NCI-H2081 treated with DMSO at 0.1 percent for 48 hours (cell line): Measurements from ENCODE around the gene AHNAK.

Experiments
- DNase-seq: peaks from one replicate; lab custom pipeline; 2025; lab: John Stamatoyannopoulos, UW

The AHNAK gene

DNA sequence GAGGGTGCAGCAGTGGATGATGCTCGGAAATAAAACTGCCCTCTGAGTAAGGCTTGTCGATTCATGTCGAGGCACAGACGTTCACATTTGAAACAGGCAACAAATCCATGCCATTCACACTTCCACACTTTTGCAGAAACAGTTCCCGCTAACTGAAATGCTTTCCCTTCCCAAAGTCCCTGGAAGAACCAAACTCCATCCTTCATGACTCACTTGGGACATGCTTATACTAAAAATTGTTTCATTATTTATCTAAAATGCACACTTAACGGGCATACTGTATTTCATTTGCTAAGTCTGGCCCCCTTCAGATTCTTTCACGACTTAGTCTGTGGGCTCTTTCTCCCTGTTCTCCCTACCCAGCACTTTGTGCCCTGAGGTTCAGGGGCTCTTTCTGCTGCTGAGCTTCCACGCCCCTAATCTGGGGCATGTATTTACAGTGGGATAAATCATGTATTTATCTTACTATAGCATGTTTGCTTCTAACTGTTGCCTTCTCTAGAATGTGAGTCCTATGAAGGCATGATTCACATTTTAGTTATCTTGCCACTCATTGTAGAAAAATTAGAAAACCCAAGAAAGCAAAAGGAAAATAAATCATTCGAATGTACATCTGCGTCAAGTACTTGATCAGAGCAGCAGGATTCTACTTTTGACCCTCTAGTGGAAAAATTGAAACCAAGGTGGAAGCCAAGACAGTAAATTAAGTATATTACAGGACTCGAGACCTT is 115.3 kb downstream of the AHNAK start:
- DNase-seq = no peak

GRCh38 chr11:62430425-62430824 is 116.2 kb downstream of the AHNAK start:
- no peak for DNase-seq

- DNase-seq = no peak
These were observed 117.6 kb downstream of the AHNAK start for GRCh38 chr11:62428871-62429560.

- DNase-seq = no peak
These were observed 118.9 kb downstream of the AHNAK start for GRCh38 chr11:62427630-62428233.

- DNase-seq = no peak
These were observed 123.6 kb downstream of the AHNAK start for GRCh38 chr11:62423012-62423411.

GRCh38 chr11:62421996-62422395 is 124.6 kb downstream of the AHNAK start:
- no peak for DNase-seq

DNA sequence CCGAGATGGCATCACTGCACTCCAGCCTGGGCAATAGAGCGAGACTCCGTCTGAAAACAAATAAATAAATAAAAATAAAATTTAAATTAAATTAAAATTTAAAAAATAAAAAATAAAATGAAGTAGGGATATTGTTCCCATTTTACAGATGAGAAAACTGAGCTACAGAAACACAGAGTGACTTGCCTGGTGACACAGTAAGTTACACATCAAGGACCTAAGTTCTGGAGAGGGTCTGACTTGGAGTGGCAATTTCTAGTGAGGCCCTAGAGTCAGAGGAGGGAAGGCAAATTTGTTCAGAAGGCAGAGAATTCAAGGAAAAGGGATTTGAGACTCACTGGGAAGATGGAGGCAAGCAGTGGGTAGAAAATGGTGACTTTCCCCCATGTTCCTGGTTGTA is 125.7 kb downstream of the AHNAK start:
- DNase-seq = no peak

GRCh38 chr11:62419943-62420342 is 126.7 kb downstream of the AHNAK start:
- DNase-seq = no peak

- no peak for DNase-seq
These were observed 127.2 kb downstream of the AHNAK start for GRCh38 chr11:62419314-62419929.

- no peak for DNase-seq
These were observed 127.9 kb downstream of the AHNAK start, which contains the start of gene SCGB1A1 for GRCh38 chr11:62418733-62419132. TSS of gene SCGB1A1 (plus strand) at chr11:62419033. CDS start at chr11:62419096, 63 bp downstream.

DNA sequence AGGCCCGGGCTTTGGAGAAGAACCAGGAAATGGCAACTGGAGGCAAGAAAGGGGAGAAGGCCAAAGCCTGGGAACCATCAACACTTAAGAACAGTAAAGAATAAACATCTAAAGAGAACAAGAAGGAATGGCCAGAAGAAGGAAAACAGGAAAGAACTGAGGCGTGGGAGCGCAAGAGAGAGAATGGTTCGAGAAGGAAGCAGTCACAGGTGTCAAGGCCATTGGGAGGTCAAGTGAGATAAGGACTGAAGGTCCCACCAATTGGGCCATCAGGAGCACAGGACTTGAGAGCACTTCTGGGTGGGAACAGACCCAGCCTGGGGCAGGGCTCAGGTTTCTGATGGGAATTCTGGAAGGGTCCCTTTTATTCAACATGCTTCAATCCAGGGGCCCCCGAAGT is 128.5 kb downstream of the AHNAK start:
- DNase-seq = no peak

DNA sequence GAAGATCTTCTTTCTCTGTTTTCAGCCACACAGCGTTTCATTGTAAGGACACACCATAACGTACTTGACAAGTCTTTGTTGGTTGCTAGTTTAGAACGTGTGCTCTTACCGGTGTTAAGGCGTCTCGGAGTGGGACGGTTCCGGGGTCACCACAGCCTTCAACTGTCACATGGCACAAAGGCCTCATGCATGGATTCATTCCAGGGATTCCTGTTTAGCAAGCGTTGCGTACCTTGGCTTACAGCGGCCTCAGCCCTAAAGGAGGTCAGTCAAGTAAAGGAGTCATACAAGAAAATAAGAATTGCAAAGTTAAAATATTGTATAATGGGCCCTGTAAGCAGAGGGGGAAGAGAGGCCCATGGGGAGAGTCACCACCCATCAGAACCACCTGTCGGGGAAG is 130.0 kb downstream of the AHNAK start:
- no peak for DNase-seq

GRCh38 chr11:62413060-62413696 is 133.4 kb downstream of the AHNAK start:
- DNase-seq = no peak

- no peak for DNase-seq
These were observed 135.1 kb downstream of the AHNAK start for GRCh38 chr11:62411524-62411923.

DNA sequence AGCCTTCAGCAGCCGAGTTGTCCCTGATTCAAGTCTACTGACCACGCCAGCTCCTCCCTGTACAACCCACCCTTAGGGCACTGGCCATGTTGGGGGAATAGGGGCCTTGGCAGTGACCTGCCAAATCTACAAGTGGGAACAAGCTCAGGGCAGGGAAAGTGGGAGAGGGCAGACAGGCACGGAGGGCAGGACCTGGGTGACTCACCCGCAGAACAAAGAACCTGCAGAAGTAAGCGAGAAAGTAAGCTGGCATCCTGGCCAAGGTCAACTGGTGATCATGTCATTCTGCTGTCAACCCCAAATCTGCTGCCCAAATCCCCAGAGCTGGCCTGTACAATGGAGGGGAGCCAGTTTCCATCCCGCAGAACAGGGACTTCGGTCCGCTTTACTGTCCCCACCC is 135.6 kb downstream of the AHNAK start:
- no peak for DNase-seq

DNA sequence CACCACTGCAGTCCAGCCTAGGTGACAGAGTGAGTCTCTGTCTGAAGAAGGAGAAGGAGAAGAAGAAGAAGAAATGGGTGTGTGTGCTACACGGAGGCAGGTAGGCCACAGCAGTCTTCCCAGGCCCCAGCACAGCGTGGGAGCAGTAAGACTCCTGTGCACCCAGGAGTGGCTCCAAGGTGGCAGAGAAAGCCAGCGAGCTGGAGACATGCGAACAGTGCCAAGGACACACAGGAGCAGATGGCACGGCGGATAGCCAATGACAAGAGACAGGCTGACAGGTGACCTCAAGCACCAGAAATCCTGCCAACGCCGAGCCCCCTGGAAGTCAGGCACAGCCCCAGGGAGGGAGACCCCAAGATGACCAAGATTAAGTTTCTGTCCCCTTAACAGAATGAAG is 136.8 kb downstream of the AHNAK start:
- DNase-seq = no peak

- no peak for DNase-seq
These were observed 140.6 kb downstream of the AHNAK start for GRCh38 chr11:62406034-62406433.

GRCh38 chr11:62404901-62405300 is 141.7 kb downstream of the AHNAK start:
- DNase-seq = no peak

GRCh38 chr11:62404435-62404834 is 142.2 kb downstream of the AHNAK start:
- no peak for DNase-seq

- no peak for DNase-seq
These were observed 143.5 kb downstream of the AHNAK start for GRCh38 chr11:62402960-62403730.

- DNase-seq = no peak
These were observed 144.2 kb downstream of the AHNAK start for GRCh38 chr11:62402226-62402959.
